Tibial nerve (tissue), 4 donors: ENCODE measurements around the gene CRTC1. TPM values are rescaled to one million over a fixed set of nuclear protein-coding genes. Genes with fewer than 3 reads are reported as not detected.

ENCODE experiments used
- DNase-seq, 2 donors: peaks; one replicate each; pipeline ENCODE4 v3.0.0-alpha.2; 2019; ENCODE audit warnings: low spot score in 2 of 2
- H3K27ac ChIP-seq, 4 donors: fragments of 200-600 bp; sonication (generic) in 3 of 4; one replicate each; pipeline ENCODE4 v1.5.1; 2017 to 2019; ENCODE audit warnings: mild to moderate bottlenecking in 1 of 4
- H3K27me3 ChIP-seq, 2 donors: fragments of 200-600 bp; sonication (generic) in 1 of 2; one replicate each; pipeline versions ENCODE4 v1.5.1 to v1.6.0; 2017 to 2019
- H3K36me3 ChIP-seq, 3 donors: fragments of 200-600 bp; sonication (generic); one replicate each; pipeline ENCODE4 v1.5.1; 2018 to 2019
- H3K4me1 ChIP-seq, 4 donors: fragments of 200-600 bp; sonication (generic) in 3 of 4; one replicate each; pipeline ENCODE4 v1.5.1; 2017 to 2019
- H3K4me3 ChIP-seq, 4 donors: fragments of 200-600 bp; sonication (generic) in 3 of 4; one replicate each; pipeline ENCODE4 v1.5.1; 2017 to 2019; ENCODE audit warnings: mild to moderate bottlenecking in 1 of 4, moderate library complexity in 1 of 4
- H3K9me3 ChIP-seq, 4 donors: fragments of 200-600 bp; sonication (generic) in 3 of 4; one replicate each; pipeline ENCODE4 v1.5.1; 2017 to 2019
- CTCF ChIP-seq, 5 experiments: fragments of 200-600 bp in 3 of 5; fragments of 450-650 bp in 2 of 5; sonication (generic) in 3 of 5; IDR thresholded peaks; one replicate each; pipeline ENCODE4 v1.5.1; 2016 to 2019; ENCODE audit warnings: antibody characterized with exemption in 5 of 5, mild to moderate bottlenecking in 3 of 5, moderate library complexity in 2 of 5
- EP300 ChIP-seq, 2 donors: sonication (generic); formaldehyde crosslinking; IDR thresholded peaks; one replicate each; pipeline ENCODE4 v1.6.1; 2017; ENCODE audit warnings: antibody characterized with exemption in 2 of 2, mild to moderate bottlenecking in 1 of 2
- POLR2A ChIP-seq, 2 donors: fragments of 450-650 bp; IDR thresholded peaks; one replicate each; pipeline ENCODE4 v1.6.1; 2017; ENCODE audit warnings: antibody characterized with exemption in 2 of 2, mild to moderate bottlenecking in 2 of 2, moderate library complexity in 2 of 2
- WGBS, 2 donors: methylation state at CpG; one replicate each; pipeline ENCODE4 v1.1.5; 2018; 5-methylcytosine and 5-hydroxymethylcytosine counted together
- total RNA-seq, 4 donors: library from RNA; depleted of rRNA; stranded (reverse); fragments of >200 nt; gene quantifications; one replicate each; pipeline ENCODE4 v1.1.0, GENCODE V29; 2016

Gene CRTC1
- total RNA-seq, 4 donors from 2014 or later, result 4.0 to 7.8 (median 6.7) TPM

GRCh38 chr19:18645035-18645511 is 38.4 kb upstream of the CRTC1 start:
- Histone ChIP-seq H3K27me3 (no peaks in the 10 kb centered on the region), H3K4me3 (peak overlapping the region in 1 of 4 donors; percentile 32), H3K4me1 (peaks cover 0 to 65% (median 37%) of the 10 kb centered on the region in 4 donors), H3K27ac (peak overlapping the region; percentile 28 to 95 (median 80)), H3K9me3 (no peaks in the 10 kb centered on the region), H3K36me3 (no peaks in the 10 kb centered on the region)
- no peak for DNase-seq
- TF ChIP-seq CTCF (IDR thresholded peaks at IDR 0.05) (no peak), EP300 (IDR thresholded peaks at IDR 0.05) (peak in 1 of 2 donors; percentile 39)
- 24 to 32% methylated on average over 13 of the region's 13 CpGs for WGBS, 2 donors

- TF ChIP-seq POLR2A (IDR thresholded peaks at IDR 0.05) (no peak), EP300 (IDR thresholded peaks at IDR 0.05) (no peak)
- H3K4me1 ChIP-seq, result peaks cover 0 to 82% (median 52%) of the 10 kb centered on the region in 4 donors
- H3K27me3 ChIP-seq, result no peaks in the 10 kb centered on the region
- no peaks in the 10 kb centered on the region for H3K9me3 ChIP-seq
- WGBS, 2 donors, result 80 to 90% methylated on average over 31 to 32 of the region's 34 CpGs
- H3K36me3 ChIP-seq, result no peaks in the 10 kb centered on the region
- DNase-seq, result no peak
- no peak overlapping the region for H3K4me3 ChIP-seq
- peak overlapping the region in 2 of 4 donors; percentile 94 to 95 for H3K27ac ChIP-seq
Measured at GRCh38 chr19:18646535-18647370, 36.7 kb upstream of the CRTC1 start.

GRCh38 chr19:18647371-18647767 is 36.1 kb upstream of the CRTC1 start:
- no peak for DNase-seq
- Histone ChIP-seq H3K27me3 (no peaks in the 10 kb centered on the region), H3K36me3 (no peaks in the 10 kb centered on the region), H3K27ac (peak overlapping the region in 3 of 4 donors; percentile 61 to 95 (median 94)), H3K4me1 (peaks cover 0 to 86% (median 53%) of the 10 kb centered on the region in 4 donors), H3K9me3 (no peaks in the 10 kb centered on the region), H3K4me3 (no peak overlapping the region)
- TF ChIP-seq CTCF (IDR thresholded peaks at IDR 0.05) (no peak), EP300 (IDR thresholded peaks at IDR 0.05) (no peak), POLR2A (IDR thresholded peaks at IDR 0.05) (no peak)
- 71 to 79% methylated on average over 1 of the region's 1 CpG for WGBS, 2 donors

GRCh38 chr19:18647807-18648206 is 35.7 kb upstream of the CRTC1 start:
- peaks cover 0 to 90% (median 53%) of the 10 kb centered on the region in 4 donors for H3K4me1 ChIP-seq
- no peak for DNase-seq
- H3K27me3 ChIP-seq, result no peaks in the 10 kb centered on the region
- H3K27ac ChIP-seq, result peak overlapping the region in 3 of 4 donors; percentile 61 to 95 (median 94)
- no peak overlapping the region for H3K4me3 ChIP-seq
- WGBS, 2 donors, result 93% methylated on average over 5 to 10 of the region's 10 CpGs
- no peaks in the 10 kb centered on the region for H3K36me3 ChIP-seq
- TF ChIP-seq CTCF (IDR thresholded peaks at IDR 0.05), result no peak
- no peak for TF ChIP-seq EP300 (IDR thresholded peaks at IDR 0.05)
- TF ChIP-seq POLR2A (IDR thresholded peaks at IDR 0.05), result no peak
- H3K9me3 ChIP-seq, result no peaks in the 10 kb centered on the region

GRCh38 chr19:18648973-18649315 is 34.5 kb upstream of the CRTC1 start:
- H3K4me3 ChIP-seq, result peak overlapping the region in 1 of 4 donors; percentile 4
- H3K27ac ChIP-seq, result peak overlapping the region; percentile 61 to 95 (median 93)
- no peaks in the 10 kb centered on the region for H3K27me3 ChIP-seq
- no peaks in the 10 kb centered on the region for H3K9me3 ChIP-seq
- no peak for DNase-seq
- TF ChIP-seq POLR2A (IDR thresholded peaks at IDR 0.05) (no peak), EP300 (IDR thresholded peaks at IDR 0.05) (peak in 1 of 2 donors; percentile 20), CTCF (IDR thresholded peaks at IDR 0.05) (no peak)
- peaks cover 0 to 86% (median 53%) of the 10 kb centered on the region in 4 donors for H3K4me1 ChIP-seq
- H3K36me3 ChIP-seq, result no peaks in the 10 kb centered on the region
- WGBS, 2 donors, result 25% methylated on average over 6 of the region's 13 CpGs; no CpG with 5 or more reads in 1 of the 2 donors
